GM21447 (cell line): Measurements from ENCODE around the gene MAPK8IP2.

Experiments used
- ATAC-seq: cut with Tn5 transposase; IDR thresholded peaks from one replicate; pipeline ENCODE4 v1.9.1; 2021; ENCODE audit not compliant: unreplicated experiment

The MAPK8IP2 gene

DNA sequence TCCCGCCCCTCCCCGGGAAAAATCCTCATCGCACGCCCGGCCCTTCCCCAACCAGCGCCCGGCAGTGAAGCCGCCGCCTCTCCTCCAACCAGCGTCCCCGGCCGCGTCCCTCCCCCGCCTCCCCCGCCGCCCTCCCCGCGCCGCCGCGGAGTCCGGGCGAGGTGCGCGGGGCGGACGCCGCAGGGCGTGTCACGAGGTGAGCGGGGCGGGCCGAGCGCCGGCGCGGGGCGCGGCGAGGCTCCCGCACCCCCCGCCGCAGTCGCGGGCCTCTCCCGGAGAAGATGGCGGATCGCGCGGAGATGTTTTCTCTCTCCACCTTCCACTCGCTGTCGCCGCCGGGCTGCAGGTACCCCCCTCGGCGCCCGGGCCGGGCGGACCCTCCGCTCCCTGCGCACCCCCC lies at the start of gene MAPK8IP2:
Gene MAPK8IP2 (plus strand): TSS at position 256 of the 400 bp plus-strand sequence. CDS start 26 bp downstream, at position 282.
- no peak for ATAC-seq

DNA sequence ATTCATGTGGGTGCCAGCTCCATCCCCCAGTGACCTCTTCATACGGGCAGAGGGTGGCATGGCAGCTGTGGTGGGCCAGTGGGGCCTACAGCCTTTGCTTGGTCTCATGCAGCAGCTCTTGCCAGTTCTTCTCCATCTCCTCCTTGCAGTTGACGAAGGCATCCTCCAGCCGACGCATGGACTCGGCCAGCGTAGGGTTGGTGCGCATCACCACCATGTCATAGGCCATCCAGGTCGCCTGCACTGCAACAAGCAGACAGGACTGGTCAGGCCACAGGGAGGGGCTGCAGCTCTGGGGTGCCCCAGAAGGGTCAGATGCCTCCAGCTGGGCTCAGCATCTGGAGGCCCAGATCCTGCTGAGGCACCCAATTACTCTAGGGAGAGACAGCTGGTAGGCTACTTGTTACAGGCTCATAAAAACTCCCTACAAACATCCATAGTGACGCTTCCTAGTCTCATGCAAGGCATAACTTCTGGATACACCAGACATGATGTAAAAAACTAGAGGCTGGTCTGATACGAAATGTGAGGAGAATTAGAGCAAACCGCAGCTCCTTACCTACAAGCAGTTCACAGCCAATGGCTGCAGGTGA lies 49.3 kb upstream of the MAPK8IP2 start:
- no peak for ATAC-seq

DNA sequence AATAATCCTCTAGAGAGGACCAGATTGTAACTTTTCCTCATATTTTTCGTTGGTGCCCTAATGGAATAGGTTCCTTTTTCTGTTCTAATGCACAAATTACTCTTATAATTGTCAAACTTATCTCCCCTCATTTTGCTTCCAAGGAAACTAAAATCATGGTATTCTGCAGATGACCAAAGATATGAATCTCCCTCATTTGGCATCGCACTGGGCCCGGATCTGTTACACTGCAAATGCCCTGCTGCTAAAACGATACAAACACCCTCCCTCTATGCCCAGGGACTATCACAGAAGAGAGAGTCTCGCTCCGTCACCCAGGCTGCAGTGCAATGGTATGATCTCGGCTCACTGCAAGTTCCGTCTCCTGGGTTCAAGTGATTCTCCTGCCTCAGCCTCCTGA lies 47.3 kb upstream of the MAPK8IP2 start:
- no peak for ATAC-seq

DNA sequence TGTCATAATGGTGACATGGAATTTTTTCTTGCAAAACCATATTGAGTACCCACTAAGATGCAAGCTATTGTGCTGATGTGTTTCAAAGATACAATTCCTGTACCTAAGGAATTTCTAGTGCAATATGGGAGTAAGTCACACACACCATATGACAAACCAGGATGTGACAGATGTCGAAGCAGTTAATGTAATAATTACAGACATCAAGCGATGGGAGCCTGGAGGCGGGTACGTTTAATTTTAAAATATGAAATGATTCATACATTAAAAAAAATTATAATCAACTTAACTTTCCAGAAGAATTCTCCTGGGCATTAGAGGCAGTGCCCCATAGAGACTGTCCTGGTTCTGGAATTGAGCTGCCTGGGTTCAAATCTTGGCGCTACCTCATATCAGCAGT lies 43.9 kb upstream of the MAPK8IP2 start:
- no peak for ATAC-seq

DNA sequence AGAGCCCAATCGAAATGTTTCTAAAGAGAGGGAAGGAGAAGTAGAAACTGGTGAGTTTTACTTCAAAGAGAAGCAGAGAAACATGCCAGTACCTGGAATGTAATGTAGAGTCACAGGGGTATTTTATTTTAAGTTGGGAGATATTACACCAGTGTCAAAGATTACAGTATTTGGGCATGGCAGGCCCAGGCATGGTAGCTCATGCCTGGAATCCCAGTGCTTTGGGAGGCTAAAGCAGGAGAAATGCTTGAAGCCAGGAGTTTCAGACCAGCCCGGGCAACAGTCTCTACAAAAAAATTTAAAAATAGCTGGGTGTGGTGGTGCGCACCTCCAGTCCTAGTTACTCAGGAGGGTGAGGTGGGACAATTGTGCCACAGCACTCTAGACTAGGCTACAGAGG lies 40.6 kb upstream of the MAPK8IP2 start:
- no peak for ATAC-seq

DNA sequence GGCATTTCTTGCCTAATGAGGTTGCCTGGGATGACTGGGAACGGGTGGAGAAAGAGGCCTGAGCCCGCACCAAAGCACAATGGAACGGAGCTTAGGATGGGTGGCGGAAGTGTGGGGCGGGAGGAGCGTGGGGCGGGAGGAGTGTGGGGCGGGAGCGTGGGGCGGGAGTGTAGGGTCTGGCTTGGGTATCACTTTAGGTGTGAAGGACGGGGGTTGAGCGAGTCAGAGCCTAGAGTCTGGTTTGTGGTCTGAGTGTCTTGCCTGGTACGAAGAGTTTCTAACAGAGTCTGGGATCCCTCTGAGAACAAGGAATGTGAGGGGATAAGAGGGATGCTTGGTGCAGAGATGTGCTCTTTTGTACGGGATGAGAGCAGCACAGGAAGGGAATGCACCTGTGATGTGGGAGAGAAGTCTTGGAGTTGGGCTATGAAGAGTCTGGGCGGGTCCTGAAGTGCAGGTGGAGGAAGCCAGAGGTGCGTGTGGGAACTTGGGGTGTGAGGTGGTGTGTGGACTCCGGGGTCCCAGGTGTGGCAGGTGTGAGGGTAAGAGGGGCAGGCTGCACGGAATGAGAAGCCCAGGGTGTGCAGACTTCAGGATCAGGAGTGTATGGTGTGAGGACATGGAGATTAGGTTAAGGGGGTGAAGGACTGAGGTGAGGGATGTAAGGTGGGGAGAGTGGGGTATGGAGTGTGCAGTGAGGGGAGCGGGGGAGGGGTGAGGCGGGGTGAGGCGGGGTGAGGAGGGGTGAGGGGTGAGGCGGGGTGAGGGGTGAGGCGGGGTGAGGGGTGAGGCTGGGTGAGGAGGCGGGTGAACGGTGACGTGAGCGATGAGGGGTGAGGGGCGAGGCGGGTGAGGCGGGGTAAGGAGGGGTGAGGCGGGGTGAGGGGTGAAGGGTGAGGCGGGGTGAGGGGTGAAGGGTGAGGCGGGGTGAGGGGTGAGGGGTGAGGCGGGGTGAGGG lies 38.9 kb upstream of the MAPK8IP2 start:
- ATAC-seq = no peak

DNA sequence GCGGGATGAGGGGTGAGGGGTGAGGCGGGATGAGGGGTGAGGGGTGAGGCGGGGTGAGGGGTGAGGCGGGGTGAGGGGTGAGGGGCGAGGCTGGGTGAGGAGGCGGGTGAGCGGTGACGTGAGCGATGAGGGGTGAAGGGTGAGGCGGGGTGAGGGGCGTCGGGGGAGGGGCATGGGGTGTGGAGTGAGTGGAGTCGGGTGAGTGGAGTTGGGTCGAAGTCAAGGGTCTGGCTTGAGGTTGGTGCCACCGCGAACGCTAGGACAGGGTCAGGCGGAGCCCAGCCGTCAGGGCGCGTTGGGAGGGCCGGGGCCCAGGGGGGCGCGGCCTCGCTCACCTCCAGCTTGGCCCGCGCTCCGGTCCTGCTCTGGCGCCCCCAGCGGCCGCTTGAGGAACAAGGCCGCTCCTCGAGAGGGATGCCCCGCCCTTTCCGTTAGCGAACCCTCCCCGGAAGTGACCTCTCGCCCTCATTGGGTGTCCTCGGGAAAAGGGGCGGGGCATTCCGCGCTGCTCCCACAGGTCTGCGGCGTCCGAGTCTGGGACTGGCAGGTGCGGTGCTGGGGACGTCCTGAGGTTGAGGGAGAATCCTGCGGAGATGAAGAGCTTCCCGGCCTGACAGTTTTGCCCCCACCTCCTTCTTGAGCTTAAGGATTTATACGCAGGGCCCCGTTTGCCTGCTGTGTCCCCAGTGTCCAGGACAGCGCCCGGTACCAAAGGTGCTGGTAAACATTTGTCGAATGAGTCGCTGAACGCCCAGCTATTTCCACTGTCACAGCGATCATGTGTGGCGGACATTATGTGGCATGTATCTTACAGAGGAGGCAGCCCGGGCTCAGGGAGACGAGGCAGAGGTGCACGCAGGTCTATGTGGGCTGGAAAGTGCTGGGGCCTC lies 37.8 kb upstream of the MAPK8IP2 start, which contains the start of gene SYCE3:
Gene SYCE3 (minus strand): TSS at position 397 of the 890 bp plus-strand sequence. CDS start 6,514 bp downstream, outside the sequence.
- peak; percentile 91 for ATAC-seq

DNA sequence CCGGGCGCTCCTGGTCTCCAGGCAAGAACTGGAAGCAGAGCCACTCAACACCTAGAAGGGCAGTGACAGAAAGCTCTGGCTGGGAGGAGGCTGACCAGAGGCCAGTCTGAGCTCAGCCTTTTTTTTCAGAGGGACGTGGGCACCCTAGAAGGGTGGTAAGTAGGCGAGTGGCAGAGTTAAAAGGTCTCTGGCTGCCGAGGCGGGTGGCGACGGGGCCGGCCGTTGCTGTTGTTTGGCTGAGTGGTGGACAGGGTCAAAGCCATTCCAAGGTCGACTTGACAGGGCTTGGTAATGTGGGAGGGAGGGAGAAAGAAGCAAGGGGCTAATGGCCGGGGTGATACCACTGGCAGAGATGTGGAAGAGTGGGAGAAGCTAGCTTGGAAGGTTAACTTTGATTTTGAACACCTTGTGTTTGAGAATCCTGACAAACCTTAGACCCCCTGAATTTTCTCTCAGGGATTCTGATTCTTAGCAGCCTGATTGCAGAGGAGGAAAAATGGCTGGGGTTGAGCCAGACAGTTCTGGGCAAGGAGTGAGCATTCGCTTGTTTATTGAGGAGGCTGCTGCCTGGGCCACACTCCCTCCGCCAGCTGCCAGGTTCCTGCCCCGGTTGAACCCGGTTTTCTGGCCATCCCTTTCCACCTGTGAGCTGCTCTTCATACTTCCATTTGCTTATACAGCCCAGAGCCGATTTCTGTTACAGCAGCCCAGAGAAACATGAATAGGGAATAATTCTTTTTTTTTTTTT lies 37.0 kb upstream of the MAPK8IP2 start:
- no peak for ATAC-seq

DNA sequence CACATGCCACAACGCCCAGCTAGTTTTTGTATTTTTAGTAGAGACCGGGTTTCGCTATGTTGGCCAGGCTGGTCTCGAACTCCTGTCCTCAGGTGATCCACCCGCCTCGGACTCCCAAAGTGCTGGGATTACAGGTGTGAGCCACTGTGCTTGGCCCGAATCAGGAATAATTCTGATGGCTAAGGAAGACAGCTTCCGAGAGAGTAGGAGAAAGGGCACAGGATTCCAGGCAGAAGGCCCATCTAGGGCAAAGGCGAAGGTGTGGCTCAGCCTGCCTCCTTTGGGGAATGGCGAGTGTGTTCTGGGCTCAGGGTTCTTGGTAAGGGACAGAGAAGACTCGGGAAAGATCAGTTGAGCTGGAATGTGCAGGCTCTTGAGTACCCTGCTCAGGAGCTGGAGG lies 36.3 kb upstream of the MAPK8IP2 start:
- ATAC-seq = no peak

DNA sequence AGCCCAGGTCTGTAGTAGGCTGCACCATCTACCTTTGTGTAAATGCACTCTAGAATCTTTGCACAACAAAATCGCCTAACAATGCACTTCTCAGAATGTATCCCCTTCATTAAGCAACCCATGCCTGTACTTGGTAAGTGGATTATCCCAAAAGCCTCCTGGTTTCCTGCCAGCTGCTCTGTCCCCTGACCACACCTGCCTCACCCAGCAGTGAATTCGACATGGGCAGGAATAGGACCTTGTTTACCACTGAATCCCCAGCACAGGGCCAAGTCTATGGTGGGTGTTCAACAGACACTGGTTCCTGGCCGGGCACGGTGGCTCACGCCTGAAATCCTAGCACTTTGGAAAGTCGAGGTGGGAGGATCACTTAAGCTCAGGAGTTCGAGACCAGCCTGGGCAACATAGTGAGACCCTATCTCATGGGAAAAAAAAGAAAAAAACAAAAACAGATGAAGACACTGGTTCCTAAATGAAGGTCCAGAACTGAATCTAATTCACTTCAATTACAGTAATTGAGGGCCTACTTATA lies 32.8 kb upstream of the MAPK8IP2 start:
- no peak for ATAC-seq

DNA sequence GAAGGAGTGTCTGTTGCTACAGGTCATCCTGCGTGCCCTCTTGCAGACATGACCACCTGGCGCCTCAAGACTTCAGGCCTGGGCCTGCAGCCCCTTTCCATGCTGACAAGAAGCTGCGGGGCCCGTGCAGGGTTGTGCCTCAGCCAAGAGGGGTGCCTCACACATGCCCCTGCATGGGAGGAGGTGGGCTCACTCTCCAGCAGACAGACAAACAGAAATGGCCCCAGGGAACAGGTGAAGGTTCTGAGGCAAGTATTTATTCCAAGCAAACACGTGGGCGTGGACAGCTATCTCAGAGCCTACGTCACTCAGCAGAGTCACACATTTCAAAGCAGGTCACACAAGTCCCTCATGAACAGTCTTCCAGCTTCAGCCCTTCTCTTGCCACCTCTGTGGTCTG lies 32.0 kb upstream of the MAPK8IP2 start:
- no peak for ATAC-seq

DNA sequence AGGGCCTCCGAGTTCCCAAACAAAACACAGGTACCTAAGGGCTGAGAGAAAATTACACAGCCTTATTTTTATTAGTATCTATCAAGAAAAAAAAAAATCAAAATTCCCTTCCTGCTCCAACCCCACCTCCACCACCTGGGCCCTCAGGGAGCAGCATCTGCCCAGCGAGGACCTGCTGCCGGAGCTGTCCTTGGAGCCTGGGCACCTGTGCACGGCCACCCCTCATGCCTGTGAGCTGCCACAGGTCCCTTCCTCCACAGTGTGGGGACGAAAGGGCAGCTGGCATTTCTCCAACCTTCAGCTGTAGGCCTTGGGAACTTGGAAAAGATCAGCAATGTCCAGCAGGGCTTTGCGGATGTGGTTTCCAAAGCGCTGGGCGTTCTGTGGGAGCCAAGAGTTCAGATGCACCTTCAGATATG lies 31.5 kb upstream of the MAPK8IP2 start:
- ATAC-seq = no peak

DNA sequence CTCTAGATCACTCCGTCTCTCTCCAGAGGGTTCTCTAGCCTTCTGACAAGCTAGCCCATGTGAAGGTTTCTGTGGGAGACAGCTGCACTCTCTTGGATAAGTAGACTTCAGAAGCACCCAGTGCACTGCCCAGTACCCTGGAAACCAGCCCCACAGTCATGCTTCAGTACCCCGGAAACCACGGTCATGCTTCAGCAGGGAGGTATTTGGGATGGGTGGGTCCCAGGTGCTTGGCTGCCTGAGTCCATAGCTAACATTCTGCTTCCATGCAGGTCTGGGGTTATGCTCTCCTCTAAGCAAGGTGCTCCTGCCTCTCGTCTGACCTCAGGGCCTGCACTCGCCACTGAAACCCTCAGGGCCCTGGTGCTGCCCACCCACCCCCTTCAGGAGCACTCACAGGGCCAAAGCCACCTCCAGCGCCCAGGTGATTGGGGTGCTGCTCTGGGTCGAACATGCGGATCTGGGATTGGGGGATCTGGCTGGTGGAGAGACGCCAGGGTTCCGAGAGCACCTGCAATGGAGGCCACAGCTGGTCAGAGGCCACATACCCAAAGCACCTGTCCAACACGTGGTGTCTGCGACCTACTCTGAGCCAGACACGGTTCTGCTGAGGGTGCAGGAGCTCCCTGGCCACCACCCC lies 30.6 kb upstream of the MAPK8IP2 start:
- ATAC-seq = no peak

DNA sequence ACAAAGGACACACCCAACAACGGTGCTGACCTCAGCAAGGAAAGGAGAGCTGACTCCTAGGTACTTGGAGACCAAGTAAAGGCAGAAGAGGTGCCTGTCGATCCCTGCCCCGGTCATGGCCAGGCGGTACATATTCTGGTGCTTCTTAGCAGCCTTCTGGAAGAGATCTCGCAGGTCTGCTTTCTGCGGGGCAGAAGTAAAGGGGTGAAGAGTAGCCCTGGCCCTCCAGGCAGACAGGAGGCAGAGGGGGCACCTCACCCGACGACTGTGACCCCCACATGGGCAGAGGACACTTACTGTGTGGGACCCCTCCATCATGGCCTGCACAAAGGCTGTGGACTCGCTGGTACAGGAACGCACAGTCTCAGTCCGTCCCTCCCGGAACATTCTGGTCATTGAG lies 29.7 kb upstream of the MAPK8IP2 start:
- ATAC-seq = no peak

DNA sequence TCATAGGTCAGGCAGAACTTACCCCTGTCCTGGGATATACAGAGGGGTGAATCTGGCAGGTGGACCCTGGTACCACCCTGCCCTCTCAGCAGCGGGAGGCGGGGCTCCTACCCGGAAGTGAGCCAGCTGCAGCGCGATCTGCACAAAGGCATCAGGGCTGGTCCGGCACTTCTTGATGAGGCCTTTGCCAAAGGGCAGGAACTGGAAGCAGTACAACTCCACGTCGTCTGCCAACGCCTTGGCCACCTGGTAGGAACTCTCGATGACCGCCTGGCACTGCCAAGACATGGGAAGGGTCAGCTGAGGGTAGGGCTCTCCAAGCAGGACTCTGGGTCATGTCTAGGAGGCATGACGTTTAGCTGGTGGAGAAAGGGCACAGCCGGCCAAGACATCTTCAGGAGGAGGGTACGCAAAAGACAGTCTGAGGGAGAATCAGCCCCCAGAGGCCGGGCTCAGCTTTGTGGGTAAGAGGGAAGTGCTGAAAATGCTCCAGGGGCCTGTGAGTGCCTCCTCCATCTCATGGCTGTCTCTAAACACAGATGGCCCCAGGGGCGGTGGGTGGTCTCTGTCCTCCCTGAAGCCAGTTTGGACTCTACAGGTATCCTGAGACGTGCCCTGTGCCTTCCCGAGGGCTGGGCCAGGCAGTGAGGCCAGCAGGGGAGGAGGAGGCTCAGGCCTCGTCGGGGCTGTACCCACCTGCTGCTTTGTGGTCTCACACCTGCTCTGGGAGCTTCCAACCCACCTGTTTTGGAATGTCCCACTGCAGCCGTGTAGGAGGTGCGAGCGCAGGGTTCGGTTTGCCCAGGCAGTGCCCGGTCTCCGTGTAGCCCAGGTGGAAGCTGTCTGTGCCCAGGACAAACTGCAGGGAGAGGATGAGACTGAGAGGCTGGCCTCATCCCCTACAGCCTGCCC lies 29.1 kb upstream of the MAPK8IP2 start:
- no peak for ATAC-seq

DNA sequence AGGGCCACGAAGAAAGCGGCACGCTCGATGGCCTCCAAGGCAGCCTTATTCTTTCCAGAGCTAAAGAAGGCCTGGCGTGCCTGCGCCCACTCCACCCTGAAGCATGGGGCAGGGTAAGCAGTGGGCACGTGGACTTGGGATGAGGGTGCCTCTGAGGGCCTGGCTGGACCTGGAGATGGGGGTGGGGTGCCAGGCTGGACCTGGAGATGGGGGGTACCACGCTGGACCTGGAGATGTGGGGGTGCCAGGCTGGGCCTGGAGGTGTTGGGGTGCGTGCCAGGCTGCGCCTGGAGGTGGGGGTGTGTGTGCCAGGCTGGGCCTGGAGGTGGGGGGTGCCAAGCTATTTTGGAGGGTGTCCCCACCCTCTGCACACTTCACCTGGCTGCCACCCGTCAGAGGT lies 27.6 kb upstream of the MAPK8IP2 start:
- no peak for ATAC-seq

DNA sequence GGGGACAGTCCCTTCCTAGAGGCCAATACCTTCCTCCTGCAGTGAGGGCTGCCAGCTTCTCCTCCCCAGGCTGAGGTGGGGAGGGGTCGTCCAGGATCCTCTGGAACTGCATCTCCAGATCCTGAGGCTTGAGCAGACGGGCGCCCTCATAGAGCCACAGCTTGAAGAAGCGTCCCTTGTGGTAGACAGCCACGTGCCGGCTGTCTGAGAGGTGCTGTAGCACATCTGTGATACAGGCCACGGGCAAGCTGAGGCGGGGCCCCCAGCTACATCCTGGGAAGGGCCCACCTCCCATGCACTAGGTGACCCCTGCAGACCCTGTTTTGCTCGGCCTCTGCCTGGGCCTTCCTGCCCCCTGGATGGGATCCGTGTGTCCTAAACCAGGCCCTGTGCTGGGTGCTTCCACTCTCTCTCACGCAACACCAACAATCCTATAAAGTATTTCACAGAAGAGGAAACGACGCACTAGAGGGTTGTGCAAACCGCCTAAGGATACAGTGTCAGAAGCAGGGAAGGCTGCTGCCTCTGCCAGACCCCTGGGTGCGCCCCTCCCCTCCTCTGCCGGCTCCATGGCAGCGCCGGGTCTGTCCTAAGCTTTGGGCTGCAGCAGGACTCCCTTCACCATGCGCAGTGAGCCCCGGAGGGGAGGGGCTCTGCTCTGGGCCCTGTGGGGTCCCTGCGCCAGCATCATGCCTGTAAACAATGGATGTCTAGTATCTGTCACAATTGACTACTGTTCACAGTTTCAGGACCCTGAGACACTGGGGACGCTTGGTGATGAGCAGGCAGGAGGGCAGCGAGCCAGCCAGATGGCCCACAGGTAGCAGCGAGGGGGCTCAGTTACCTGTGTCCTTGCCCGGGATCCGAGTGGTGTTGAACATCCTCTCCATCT lies 26.9 kb upstream of the MAPK8IP2 start:
- no peak for ATAC-seq

DNA sequence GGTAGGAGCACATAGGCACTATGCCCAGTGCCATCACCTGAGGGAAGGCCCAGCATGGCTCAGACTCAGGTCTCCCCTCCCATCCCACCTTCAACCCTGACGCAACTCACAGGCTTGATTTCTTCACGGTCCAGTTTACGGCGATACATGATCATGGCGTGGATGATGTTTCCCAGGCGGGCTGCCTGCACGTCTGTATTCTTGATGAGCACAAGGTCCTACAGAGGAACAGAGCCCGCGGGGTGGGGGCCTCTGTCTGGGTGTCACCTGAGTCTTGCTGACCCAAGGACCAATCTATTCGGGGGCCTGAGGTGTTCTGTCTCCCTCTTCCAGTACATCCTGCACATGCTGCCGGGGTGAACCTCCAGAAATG lies 26.2 kb upstream of the MAPK8IP2 start:
- no peak for ATAC-seq
